HL-60/S4 treated with phorbol 12-myristate 13-acetate at 8.2 ng/mL for 4 days and 3 days (cell line): Measurements from ENCODE around the gene OPRM1.
"Not testable (repeated sequence)": the region's sequence is repeated elsewhere in the genome, so short reads cannot be mapped to it uniquely, and the experiment has no call there.

Experiments used
- in situ Hi-C: fragments of 300-500 bp; cut with MboI; formaldehyde crosslinking; loops from 2 replicates; pipeline ENCODE4 v1.15.0; 2022; ENCODE audit warnings: low sequenced_read_pairs

The OPRM1 gene

GRCh38 chr6:154039231-154039842, at the start of gene OPRM1:
OPRM1 (plus strand) TSS chr6:154039240; CDS start chr6:154039545, 305 bp downstream.
- in situ Hi-C loops = no loop called here

GRCh38 chr6:153989989-153990388, 49.1 kb upstream of the OPRM1 start:
- in situ Hi-C loops = no loop called here

GRCh38 chr6:153994004-153994403, 45.0 kb upstream of the OPRM1 start:
- in situ Hi-C loops = no loop called here

- in situ Hi-C loops = no loop called here
Measured at GRCh38 chr6:153994811-153995210, 44.2 kb upstream of the OPRM1 start.

GRCh38 chr6:153997221-153997620, 41.8 kb upstream of the OPRM1 start:
- in situ Hi-C loops = no loop called here

GRCh38 chr6:154001494-154002285, 37.4 kb upstream of the OPRM1 start:
- in situ Hi-C loops = no loop called here

- in situ Hi-C loops = no loop called here
Measured at GRCh38 chr6:154002894-154003293, 36.1 kb upstream of the OPRM1 start.

GRCh38 chr6:154010371-154010770, 28.7 kb upstream of the OPRM1 start:
- in situ Hi-C loops = no loop called here

- in situ Hi-C loops = no loop called here
Measured at GRCh38 chr6:154012852-154013251, 26.2 kb upstream of the OPRM1 start.

GRCh38 chr6:154017786-154018185, 21.3 kb upstream of the OPRM1 start:
- in situ Hi-C loops = no loop called here

GRCh38 chr6:154030646-154031045, 8.4 kb upstream of the OPRM1 start:
- in situ Hi-C loops = no loop called here

GRCh38 chr6:154041001-154041400, 2.0 kb downstream of the OPRM1 start:
- in situ Hi-C loops = no loop called here

GRCh38 chr6:154053141-154053540, 14.1 kb downstream of the OPRM1 start:
- in situ Hi-C loops = no loop called here

- in situ Hi-C loops = no loop called here
Measured at GRCh38 chr6:154056536-154056935, 17.5 kb downstream of the OPRM1 start.

GRCh38 chr6:154057098-154057497, 18.1 kb downstream of the OPRM1 start:
- in situ Hi-C loops = no loop called here

- in situ Hi-C loops = no loop called here
Measured at GRCh38 chr6:154058963-154059680, 20.1 kb downstream of the OPRM1 start.

- in situ Hi-C loops = no loop called here
Measured at GRCh38 chr6:154060076-154060475, 21.0 kb downstream of the OPRM1 start.

GRCh38 chr6:154070041-154070440, 31.0 kb downstream of the OPRM1 start:
- in situ Hi-C loops = no loop called here

GRCh38 chr6:154070657-154071056, 31.6 kb downstream of the OPRM1 start:
- in situ Hi-C loops = no loop called here

GRCh38 chr6:154071236-154071635, 32.2 kb downstream of the OPRM1 start:
- in situ Hi-C loops = no loop called here

- in situ Hi-C loops = no loop called here
Measured at GRCh38 chr6:154071711-154072110, 32.7 kb downstream of the OPRM1 start.

- in situ Hi-C loops = not testable (repeated sequence)
Measured at GRCh38 chr6:154078596-154078995, 39.6 kb downstream of the OPRM1 start.
